GM19023 (cell line): ENCODE measurements around the gene APRT.
A peak's percentile ranks its signal among the peaks of the same experiment; 100 is the strongest.

Experiments
- ATAC-seq: cut with Tn5 transposase; IDR thresholded peaks from one replicate; pipeline ENCODE4 v1.9.1; 2021; ENCODE audit warnings: mild to moderate bottlenecking, moderate library complexity; ENCODE audit not compliant: unreplicated experiment

APRT gene

GRCh38 chr16:88811769-88812512, at the start of gene APRT:
APRT (minus strand) TSS chr16:88811928; CDS start chr16:88811899, 29 bp downstream.
- ATAC-seq: peak; percentile 78

DNA sequence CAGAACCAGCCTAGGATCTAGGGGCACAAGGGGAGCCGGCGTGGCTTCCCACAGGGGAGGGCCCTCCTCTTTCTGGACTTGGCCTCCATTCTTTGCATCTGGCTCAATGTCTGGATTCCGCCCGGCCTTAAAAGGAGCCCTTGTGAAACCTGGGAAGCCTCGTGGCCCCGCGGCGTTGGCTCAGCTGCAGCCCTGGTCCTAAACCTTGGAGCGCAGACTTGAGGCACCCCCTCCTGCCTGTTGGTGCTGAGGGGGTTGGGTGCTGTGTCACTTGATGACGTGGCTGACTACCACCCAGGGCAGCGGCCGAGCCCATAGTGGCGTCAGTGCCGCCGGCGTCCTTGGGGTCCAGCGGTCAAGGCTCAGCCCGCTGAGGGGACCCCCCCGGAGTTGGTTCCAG, 49.6 kb upstream of the APRT start:
- no peak for ATAC-seq

DNA sequence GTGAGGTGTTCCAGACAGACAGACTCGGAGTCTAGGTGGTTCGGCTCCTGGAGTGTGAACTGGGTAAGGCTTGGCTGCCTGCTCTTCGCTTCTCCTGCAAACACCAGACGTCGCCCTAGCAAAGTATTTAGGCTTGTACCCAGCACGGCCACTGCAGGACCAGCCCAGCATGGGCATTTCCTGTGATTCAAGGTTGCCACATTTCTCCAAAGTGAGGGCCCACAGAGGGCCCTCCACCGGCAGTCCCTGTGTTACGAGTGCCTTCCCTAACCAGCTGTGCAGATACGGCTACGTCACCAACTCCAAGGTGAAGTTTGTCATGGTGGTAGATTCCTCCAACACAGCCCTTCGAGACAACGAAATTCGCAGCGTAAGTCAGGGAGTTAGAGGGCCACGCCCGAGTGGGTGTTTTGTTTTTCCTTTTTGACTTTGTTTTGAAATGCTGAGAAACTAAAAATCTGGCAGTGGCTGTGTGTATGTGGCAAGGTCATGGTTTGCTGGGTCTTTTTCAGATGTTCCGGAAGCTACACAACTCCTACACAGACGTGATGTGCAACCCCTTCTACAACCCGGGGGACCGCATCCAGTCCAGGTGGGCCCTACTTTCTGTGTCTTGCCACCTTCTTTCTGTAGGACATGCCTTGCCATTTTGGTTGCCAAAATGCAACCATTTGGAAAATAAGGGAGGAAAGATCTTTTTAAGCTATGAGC, 47.8 kb upstream of the APRT start:
- ATAC-seq: no peak

- ATAC-seq: peak; percentile 45
These were observed 46.1 kb upstream of the APRT start for GRCh38 chr16:88857728-88858339.

DNA sequence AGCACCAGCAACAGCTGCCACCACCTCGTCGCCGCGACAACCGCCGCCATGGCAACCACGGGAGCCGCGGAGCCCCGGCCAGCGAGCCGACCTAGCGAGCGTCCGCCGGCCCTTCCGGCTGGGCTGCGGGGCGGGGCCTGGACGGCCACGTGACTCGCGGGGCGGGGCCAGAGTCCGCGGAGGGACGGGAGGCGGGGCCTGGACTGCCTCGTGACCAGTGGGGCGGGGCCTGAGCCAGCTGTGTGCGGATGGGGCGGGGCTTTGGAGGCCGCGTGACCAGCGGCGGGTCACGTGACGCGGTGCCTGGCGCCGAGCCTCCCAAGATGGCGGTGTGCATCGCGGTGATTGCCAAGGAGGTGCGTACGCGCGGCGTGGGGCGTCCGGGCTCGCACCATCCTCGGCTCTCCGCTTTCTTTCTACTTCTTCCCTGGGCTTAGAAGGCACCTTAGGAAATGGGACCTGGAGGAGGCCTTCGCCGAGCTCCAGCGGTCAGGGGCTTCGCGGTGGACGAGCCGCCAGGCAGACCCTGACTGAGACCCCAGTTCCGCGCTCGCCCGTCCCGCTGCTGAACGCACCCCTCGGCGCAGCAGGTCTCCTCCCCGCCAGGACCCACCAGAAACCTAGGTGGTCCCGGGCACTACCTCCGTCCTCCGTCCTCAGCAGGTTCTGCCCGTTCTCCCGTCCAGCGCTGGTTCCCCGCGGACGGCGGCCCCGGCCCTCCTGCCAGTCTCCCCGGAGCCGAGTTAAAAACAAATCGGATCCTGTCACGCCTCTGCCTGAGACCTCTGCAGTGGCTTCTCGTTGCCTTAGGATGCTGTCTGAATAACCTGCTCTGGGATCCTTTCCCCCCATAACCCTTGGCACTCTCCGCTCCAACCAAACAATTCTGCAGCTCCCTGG, 45.4 kb upstream of the APRT start, which contains the start of the genes GALNS and TRAPPC2L:
GALNS (minus strand) TSS at position 120 of the 900 bp plus-strand sequence; CDS start at position 50, 70 bp downstream.
TRAPPC2L (plus strand) TSS at position 300 of the 900 bp plus-strand sequence; CDS start at position 324, 24 bp downstream.
- peak; percentile 76 for ATAC-seq

- ATAC-seq: peak; percentile 21
These were observed 44.5 kb upstream of the APRT start for GRCh38 chr16:88856122-88856827.

GRCh38 chr16:88855736-88856121, 44.0 kb upstream of the APRT start:
- no peak for ATAC-seq

GRCh38 chr16:88855176-88855575, 43.4 kb upstream of the APRT start:
- ATAC-seq: no peak

DNA sequence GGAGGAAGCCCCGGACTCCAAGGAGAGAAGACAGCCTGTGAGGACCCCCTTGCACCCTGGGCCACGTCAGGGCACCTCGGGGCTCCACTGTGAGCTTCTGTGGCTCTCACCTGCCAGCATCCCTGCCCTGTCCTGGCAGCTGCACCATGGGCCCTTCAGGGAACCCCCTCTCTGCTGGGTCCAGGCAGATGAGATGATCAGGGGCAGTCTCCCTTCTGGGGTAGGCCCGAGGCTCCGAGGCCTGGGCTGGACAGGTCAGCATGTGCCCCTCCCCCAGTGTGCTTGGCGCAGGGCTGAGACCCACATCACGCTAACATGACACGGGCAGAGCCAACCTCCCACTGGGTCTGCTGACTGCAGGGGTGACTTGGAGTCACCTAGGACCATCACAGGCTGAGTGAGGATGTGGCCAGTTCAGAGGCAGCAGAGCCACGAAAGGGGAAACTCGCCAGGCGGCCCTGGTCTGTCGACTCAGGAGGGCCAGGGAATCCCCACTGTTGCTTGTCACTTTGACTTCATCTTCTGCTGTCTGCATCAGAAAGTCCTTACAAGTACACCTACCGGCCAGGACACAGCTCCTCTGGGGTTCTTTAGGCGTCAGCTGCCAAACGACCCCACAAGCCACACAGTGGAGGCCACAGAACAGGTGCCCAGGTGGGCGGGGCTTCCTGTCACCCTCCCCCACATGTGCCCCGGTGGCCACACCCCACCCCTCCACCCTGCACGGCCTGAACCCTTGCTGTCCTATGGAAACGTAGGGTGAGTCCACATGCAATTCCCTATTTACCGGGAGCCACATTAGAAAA, 42.8 kb upstream of the APRT start:
- no peak for ATAC-seq

DNA sequence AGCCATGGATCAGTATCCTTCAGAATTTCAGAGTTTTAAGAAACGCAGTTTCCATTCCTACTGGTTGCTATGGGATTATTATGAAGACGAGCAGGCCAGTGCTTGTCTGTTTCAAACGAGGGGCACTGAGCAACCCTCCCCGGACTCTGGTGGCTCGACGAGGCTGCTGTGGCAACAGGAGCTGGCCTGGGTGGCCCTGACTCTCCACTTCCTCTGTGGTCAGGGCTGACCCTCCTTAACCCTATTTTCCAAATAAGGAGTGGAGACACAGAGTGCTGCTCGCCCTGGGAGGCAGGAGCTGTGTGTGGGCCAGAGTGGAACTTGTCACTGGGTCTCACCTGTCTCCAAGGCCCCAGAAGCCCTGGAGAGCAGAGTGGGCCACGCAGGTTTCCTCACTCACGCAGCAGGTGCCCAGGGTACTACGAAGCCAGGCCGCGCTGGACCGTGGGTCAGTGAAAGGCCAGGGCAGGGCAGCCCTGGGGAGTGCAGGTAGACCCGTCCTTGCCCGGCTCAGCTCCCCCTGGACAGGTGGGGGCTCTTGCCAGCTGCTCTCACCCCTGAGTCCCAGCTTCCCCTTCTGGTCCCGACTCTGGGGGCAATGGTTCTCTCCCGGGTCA, 41.7 kb upstream of the APRT start:
- no peak for ATAC-seq

DNA sequence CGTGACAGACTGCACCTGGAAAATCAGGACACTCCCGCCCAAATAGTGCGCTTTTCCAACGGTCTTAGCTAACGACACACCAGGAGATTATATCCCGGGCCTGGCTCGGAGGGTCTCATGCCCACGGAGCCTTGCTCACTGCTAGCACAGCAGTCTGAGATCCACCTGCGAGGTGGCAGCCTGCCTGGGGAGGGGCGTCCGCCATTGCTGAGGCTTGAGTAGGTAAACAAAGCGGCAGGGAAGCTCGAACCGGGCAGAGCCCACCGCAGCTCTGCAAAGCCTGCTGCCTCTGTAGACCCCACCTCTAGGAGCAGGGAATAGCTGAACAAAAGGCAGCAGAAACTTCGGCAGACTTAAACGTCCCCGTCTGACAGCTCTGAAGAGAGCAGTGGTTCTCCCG, 39.9 kb upstream of the APRT start:
- ATAC-seq: no peak

GRCh38 chr16:88850531-88851199, 38.9 kb upstream of the APRT start:
- ATAC-seq: no peak

GRCh38 chr16:88848557-88848956, 36.8 kb upstream of the APRT start:
- ATAC-seq: no peak

DNA sequence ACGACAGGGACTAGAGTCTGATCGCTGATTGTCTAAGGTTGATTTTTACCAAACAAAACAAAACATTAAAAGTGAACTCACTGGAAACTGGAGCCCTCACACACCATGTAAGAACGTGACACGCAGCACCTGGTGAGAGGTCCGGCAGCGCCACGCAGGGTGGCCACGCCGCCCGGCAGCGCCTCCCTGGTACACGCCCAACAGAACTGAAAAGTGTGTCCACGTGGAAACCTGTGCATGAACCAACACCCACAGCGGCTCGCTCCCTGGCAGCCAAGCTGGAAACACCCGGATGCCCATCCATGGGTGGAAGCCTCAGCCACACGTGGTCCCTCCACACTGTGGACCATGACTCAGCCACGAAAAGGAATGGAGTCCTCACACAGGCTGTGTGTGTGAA, 35.9 kb upstream of the APRT start:
- ATAC-seq: no peak

GRCh38 chr16:88846088-88846487, 34.4 kb upstream of the APRT start:
- ATAC-seq: no peak

GRCh38 chr16:88844419-88845036, 32.8 kb upstream of the APRT start:
- no peak for ATAC-seq

GRCh38 chr16:88843256-88843655, 31.5 kb upstream of the APRT start:
- ATAC-seq: no peak

- ATAC-seq: no peak
These were observed 31.1 kb upstream of the APRT start for GRCh38 chr16:88842806-88843205.
